ENCODE data around the gene CRX. TPM values are rescaled to one million over a fixed set of nuclear protein-coding genes. Genes with fewer than 3 reads are reported as not detected.

CRX gene
- polyA plus RNA-seq, 1 of the 3 experiments (the other 2 are of a cell fraction) = not detected

DNA sequence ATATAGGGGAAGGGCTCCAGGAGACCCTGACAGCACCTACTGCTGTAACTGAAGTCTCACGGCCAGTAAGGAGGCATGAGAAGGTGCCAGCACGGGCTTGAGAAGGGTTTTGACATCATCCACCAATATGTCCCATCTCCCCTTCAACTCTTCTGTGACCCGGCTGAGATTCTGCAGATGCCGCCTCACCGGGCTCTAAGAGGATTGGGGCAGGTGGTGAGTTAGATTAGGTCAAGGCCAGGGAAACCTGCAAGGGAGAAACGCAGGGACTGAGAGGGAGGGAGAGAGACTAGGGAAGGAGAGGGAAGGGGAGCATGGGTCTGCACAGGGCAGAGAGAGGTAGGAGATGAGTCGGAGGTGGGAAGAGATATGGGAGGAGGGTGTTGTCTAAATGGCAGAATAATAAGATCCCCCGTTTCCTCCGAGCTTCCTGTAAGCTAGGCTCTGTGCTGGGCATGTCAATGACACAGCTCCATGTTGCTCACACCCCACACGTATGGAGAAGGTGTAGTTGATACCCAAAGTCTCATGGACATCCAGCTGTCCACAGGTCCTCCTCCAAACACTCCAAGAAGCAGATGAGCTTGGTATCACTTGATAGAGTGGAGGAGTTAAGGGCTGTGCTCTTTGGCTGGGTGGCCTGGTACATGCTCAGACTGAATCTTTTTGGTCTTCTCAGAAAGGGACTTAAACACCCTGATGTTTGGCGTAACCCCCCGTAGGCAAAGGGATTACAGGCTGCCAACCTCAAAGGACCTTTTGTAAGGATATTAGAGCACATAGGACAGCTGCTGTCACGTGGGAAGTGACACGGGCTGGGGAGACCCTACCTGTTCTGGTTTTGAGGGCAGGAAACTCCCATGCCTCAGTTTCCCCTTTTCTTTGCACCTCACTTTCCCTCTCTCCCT, 23.5 kb upstream of the CRX start:
- H3K4me2 ChIP-seq = no peak overlapping the region
- no peak overlapping the region for H2AFZ ChIP-seq (ENCODE audit: low read depth)
- POLR2A ChIA-PET = interaction anchor here (0.6 kb wide), 1 partner anchor 131 kb away, joined by 3 read pairs; no protein-coding TSS in a partner anchor
- H3K4me3 ChIP-seq (ENCODE audit: low read depth in 2 of 2, low read length in 1 of 2) = no peak overlapping the region
- CTCF ChIA-PET = interaction anchor here (0.7 to 1.4 kb wide), 4 partner anchors 8 to 595 kb away, joined by 3 to 4 read pairs (median 4); no protein-coding TSS in a partner anchor
- no peaks in the 10 kb centered on the region for H3F3A ChIP-seq (replicated peaks; ENCODE audit: insufficient read depth)
- H3K27ac ChIP-seq (ENCODE audit: low read depth in 2 of 2, low read length in 1 of 2) = no peak overlapping the region
- TF ChIP-seq, protein P1, sequence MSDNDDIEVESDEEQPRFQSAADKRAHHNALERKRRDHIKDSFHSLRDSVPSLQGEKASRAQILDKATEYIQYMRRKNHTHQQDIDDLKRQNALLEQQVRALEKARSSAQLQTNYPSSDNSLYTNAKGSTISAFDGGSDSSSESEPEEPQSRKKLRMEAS (IDR thresholded peaks at IDR 0.05; ENCODE audit: low read depth) = no peak
- TF ChIP-seq TAF1 (IDR thresholded peaks at IDR 0.05; ENCODE audit: borderline replicate concordance, low read depth, low read length) (no peak), MEF2A (IDR thresholded peaks at IDR 0.05; ENCODE audit: borderline replicate concordance, low read depth) (no peak), GABPA (IDR thresholded peaks at IDR 0.05; ENCODE audit: low read depth) (no peak), SIN3A (IDR thresholded peaks at IDR 0.05; ENCODE audit: borderline replicate concordance, low read depth, low read length) (no peak)
- H4K20me1 ChIP-seq (ENCODE audit: insufficient read depth) = no peaks in the 10 kb centered on the region
- no peaks in the 10 kb centered on the region for H3K9me2 ChIP-seq
- H3K79me2 ChIP-seq (ENCODE audit: insufficient read depth) = no peaks in the 10 kb centered on the region
- H3K9ac ChIP-seq = no peak overlapping the region
- WGBS (ENCODE audit: low lambda C conversion rate) = 25% methylated on average over 14 of the region's 14 CpGs
- no peaks in the 10 kb centered on the region for H3K36me3 ChIP-seq (replicated peaks in 1 of 2; ENCODE audit: control insufficient read depth in 1 of 2, insufficient read depth in 2 of 2, low read length in 1 of 2)
- H3K27me3 ChIP-seq (ENCODE audit: insufficient read depth) = no peaks in the 10 kb centered on the region
- H3K4me1 ChIP-seq (ENCODE audit: control insufficient read depth in 1 of 2, insufficient read depth in 2 of 2, low read depth in 1 of 2, low read length in 1 of 2) = no peaks in the 10 kb centered on the region
- no peak for DNase-seq
- H3K9me3 ChIP-seq = no peaks in the 10 kb centered on the region

DNA sequence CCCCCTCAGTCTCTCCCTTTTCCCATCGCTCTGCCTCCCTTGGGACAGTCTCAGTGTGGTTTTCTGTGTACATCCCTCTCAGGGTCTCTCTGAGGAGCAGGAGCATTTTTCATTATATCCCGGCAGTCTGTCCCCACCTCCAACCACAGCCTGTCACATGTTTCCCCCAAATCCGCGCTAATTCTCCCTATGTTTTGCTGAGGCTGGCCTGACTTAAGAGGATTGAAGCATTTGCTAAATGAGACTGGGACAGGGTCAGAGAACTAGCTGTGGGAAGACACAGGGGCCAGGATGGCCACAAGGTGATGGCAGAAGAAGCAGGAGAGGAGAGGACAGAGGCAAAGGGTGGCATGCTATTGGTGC, 22.9 kb upstream of the CRX start:
- Histone ChIP-seq H3K4me2 (no peak overlapping the region), H4K20me1 (ENCODE audit: insufficient read depth) (no peaks in the 10 kb centered on the region), H3K4me3 (ENCODE audit: low read depth in 2 of 2, low read length in 1 of 2) (no peak overlapping the region), H3K36me3 (replicated peaks in 1 of 2; ENCODE audit: control insufficient read depth in 1 of 2, insufficient read depth in 2 of 2, low read length in 1 of 2) (no peaks in the 10 kb centered on the region), H3K27me3 (ENCODE audit: insufficient read depth) (no peaks in the 10 kb centered on the region), H3K9me2 (no peaks in the 10 kb centered on the region), H3K9ac (no peak overlapping the region), H3F3A (replicated peaks; ENCODE audit: insufficient read depth) (no peaks in the 10 kb centered on the region), H3K9me3 (no peaks in the 10 kb centered on the region), H2AFZ (ENCODE audit: low read depth) (no peak overlapping the region), H3K27ac (ENCODE audit: low read depth in 2 of 2, low read length in 1 of 2) (no peak overlapping the region), H3K4me1 (ENCODE audit: control insufficient read depth in 1 of 2, insufficient read depth in 2 of 2, low read depth in 1 of 2, low read length in 1 of 2) (no peaks in the 10 kb centered on the region), H3K79me2 (ENCODE audit: insufficient read depth) (no peaks in the 10 kb centered on the region)
- no peak for DNase-seq
- WGBS (ENCODE audit: low lambda C conversion rate) = 53% methylated on average over 4 of the region's 4 CpGs
- no peak for TF ChIP-seq POLR2AphosphoS5 (IDR thresholded peaks at IDR 0.05; ENCODE audit: low read depth, low read length)
- CTCF ChIA-PET = interaction anchor here (0.7 to 1.3 kb wide), 2 partner anchors 9 to 70 kb away, joined by 3 to 4 read pairs; no protein-coding TSS in a partner anchor
- POLR2A ChIA-PET = no interaction called here

DNA sequence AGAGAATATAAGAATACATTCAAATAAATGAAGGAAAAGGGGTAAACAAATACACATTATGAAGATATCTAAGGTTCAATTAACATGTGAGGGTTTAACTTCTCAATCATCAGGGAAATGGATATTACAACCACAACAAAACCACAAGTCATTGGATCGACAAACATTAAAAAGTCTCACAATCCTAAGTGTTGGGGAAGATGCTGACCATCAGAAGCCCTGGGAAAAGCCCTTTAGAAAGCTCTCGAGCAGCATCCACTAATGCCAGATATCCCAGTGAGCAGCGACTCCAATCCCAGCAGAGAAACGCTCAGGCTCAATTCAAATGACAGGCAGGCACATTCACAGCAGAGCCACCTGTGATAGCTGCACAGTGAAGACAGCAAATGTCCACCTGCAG, 20.5 kb upstream of the CRX start:
- TF ChIP-seq, protein P2, sequence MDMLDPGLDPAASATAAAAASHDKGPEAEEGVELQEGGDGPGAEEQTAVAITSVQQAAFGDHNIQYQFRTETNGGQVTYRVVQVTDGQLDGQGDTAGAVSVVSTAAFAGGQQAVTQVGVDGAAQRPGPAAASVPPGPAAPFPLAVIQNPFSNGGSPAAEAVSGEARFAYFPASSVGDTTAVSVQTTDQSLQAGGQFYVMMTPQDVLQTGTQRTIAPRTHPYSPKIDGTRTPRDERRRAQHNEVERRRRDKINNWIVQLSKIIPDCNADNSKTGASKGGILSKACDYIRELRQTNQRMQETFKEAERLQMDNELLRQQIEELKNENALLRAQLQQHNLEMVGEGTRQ (IDR thresholded peaks at IDR 0.05; ENCODE audit: borderline replicate concordance, low read depth, low read length) = no peak
- no peak for TF ChIP-seq POLR2AphosphoS5 (IDR thresholded peaks at IDR 0.05; ENCODE audit: low read depth, low read length)
- no peak for TF ChIP-seq JUND (IDR thresholded peaks at IDR 0.05)
- no peak for TF ChIP-seq TAF1 (IDR thresholded peaks at IDR 0.05; ENCODE audit: borderline replicate concordance, low read depth, low read length)
- TF ChIP-seq, protein P1 (IDR thresholded peaks at IDR 0.05; ENCODE audit: low read depth) = no peak
- TF ChIP-seq EP300 (IDR thresholded peaks at IDR 0.05; ENCODE audit: borderline replicate concordance in 1 of 2, low read depth in 1 of 2, low read length in 1 of 2) = no peak
- TF ChIP-seq, protein P3, sequence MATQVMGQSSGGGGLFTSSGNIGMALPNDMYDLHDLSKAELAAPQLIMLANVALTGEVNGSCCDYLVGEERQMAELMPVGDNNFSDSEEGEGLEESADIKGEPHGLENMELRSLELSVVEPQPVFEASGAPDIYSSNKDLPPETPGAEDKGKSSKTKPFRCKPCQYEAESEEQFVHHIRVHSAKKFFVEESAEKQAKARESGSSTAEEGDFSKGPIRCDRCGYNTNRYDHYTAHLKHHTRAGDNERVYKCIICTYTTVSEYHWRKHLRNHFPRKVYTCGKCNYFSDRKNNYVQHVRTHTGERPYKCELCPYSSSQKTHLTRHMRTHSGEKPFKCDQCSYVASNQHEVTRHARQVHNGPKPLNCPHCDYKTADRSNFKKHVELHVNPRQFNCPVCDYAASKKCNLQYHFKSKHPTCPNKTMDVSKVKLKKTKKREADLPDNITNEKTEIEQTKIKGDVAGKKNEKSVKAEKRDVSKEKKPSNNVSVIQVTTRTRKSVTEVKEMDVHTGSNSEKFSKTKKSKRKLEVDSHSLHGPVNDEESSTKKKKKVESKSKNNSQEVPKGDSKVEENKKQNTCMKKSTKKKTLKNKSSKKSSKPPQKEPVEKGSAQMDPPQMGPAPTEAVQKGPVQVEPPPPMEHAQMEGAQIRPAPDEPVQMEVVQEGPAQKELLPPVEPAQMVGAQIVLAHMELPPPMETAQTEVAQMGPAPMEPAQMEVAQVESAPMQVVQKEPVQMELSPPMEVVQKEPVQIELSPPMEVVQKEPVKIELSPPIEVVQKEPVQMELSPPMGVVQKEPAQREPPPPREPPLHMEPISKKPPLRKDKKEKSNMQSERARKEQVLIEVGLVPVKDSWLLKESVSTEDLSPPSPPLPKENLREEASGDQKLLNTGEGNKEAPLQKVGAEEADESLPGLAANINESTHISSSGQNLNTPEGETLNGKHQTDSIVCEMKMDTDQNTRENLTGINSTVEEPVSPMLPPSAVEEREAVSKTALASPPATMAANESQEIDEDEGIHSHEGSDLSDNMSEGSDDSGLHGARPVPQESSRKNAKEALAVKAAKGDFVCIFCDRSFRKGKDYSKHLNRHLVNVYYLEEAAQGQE (IDR thresholded peaks at IDR 0.05; ENCODE audit: low read depth, low read length) = no peak
- TF ChIP-seq CHD2 (IDR thresholded peaks at IDR 0.05; ENCODE audit: low read length, partially characterized antibody) = no peak
- no peak overlapping the region for H3K4me3 ChIP-seq (ENCODE audit: low read depth in 2 of 2, low read length in 1 of 2)
- ChIA-PET POLR2A (no interaction called here), CTCF (no interaction called here)
- H2AFZ ChIP-seq (ENCODE audit: low read depth) = no peak overlapping the region
- peaks cover 8% of the 10 kb centered on the region for H3K27me3 ChIP-seq (ENCODE audit: insufficient read depth)
- H3F3A ChIP-seq (replicated peaks; ENCODE audit: insufficient read depth) = no peaks in the 10 kb centered on the region
- H4K20me1 ChIP-seq (ENCODE audit: insufficient read depth) = no peaks in the 10 kb centered on the region
- H3K4me2 ChIP-seq = no peak overlapping the region
- WGBS (ENCODE audit: low lambda C conversion rate) = 62% methylated on average over 4 of the region's 4 CpGs
- H3K9me2 ChIP-seq = no peaks in the 10 kb centered on the region
- H3K9me3 ChIP-seq = no peaks in the 10 kb centered on the region
- no peaks in the 10 kb centered on the region for H3K79me2 ChIP-seq (ENCODE audit: insufficient read depth)
- no peak overlapping the region for H3K27ac ChIP-seq (ENCODE audit: low read depth in 2 of 2, low read length in 1 of 2)
- no peak for DNase-seq
- H3K4me1 ChIP-seq (ENCODE audit: control insufficient read depth in 1 of 2, insufficient read depth in 2 of 2, low read depth in 1 of 2, low read length in 1 of 2) = no peaks in the 10 kb centered on the region
- H3K9ac ChIP-seq = no peak overlapping the region
- H3K36me3 ChIP-seq (replicated peaks in 1 of 2; ENCODE audit: control insufficient read depth in 1 of 2, insufficient read depth in 2 of 2, low read length in 1 of 2) = no peaks in the 10 kb centered on the region

All from SK-N-SH (cell line).